Measurements from ENCODE around the gene MAPK7.

MAPK7 gene

DNA sequence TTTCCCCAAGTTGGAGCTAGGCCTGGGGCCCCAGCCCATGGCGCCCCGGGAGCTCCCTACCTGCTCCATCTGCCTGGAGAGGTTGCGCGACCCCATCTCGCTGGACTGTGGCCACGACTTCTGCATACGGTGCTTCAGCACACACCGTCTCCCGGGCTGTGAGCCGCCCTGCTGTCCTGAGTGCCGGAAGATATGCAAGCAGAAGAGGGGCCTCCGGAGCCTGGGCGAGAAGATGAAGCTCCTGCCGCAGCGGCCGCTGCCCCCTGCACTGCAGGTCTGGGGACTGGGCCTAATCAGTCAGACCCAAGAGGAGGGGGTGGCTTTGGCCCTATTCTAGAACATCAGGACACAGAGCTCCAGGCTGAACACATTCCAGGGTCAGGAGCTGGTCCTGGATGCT is 34.2 kb downstream of the MAPK7 start:
- H3K36me3 ChIP-seq, result no peaks in the 10 kb centered on the region
- H3K4me3 ChIP-seq (ENCODE audit: low read depth in 1 of 2, low read length in 1 of 2), result no peak overlapping the region
- no peak for TF ChIP-seq CTCF (IDR thresholded peaks at IDR 0.05)

DNA sequence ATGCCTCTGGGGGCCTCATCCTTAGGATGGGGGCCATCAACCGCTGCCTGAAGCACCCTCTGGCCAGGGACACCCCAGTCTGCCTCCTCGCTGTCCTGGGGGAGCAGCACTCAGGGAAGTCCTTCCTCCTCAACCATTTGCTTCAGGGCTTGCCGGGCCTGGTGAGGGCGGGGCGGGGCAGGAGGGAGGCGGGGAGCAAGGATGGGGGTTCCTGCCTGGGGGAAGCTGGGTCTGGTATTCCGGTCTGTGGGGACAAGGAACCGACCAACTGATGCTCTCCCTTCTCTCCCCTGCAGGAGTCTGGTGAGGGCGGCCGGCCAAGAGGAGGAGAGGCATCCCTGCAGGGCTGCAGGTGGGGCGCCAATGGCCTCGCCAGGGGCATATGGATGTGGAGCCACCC is 34.7 kb downstream of the MAPK7 start:
- Histone ChIP-seq H3K4me1 (ENCODE audit: control insufficient read depth in 1 of 2, insufficient read depth in 1 of 2, low read depth in 1 of 2, low read length in 1 of 2) (no peaks in the 10 kb centered on the region), H3K27ac (no peak overlapping the region), H3K27me3 (peaks cover 12% of the 10 kb centered on the region), H3K36me3 (no peaks in the 10 kb centered on the region), H3K4me3 (ENCODE audit: low read depth in 1 of 2, low read length in 1 of 2) (no peak overlapping the region), H3K9me3 (no peaks in the 10 kb centered on the region)
- TF ChIP-seq CTCF (IDR thresholded peaks at IDR 0.05), result no peak

More for the DNA sequence above, 34.2 kb downstream of the MAPK7 start:
- Histone ChIP-seq H3K9me3 (no peaks in the 10 kb centered on the region), H3K4me1 (ENCODE audit: control insufficient read depth in 1 of 2, insufficient read depth in 1 of 2, low read depth in 1 of 2, low read length in 1 of 2) (no peaks in the 10 kb centered on the region), H3K27ac (no peak overlapping the region), H3K27me3 (peaks cover 12% of the 10 kb centered on the region)

DNA sequence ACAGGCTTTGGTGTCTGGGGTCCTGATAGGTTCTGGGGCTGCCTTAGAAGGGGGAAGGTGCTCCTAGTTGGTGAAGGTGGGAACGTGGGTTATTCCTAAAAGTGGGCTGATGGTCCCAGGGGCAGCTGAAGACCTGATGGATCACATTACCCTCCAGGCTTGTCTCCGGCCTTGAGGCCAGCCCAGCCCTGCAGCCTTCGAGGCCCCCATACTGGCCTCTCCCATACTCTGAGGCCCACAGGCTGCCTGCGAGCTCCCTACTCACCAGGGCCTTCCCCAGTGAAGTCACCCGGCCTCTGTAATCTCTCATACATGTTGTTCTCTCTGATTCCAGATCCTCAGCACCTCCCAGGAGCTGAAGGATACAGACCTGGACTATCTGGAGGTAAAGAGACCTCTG is 35.5 kb downstream of the MAPK7 start:
- Histone ChIP-seq H3K27me3 (peaks cover 12% of the 10 kb centered on the region), H3K9me3 (no peaks in the 10 kb centered on the region), H3K4me3 (ENCODE audit: low read depth in 1 of 2, low read length in 1 of 2) (no peak overlapping the region), H3K36me3 (no peaks in the 10 kb centered on the region), H3K4me1 (ENCODE audit: control insufficient read depth in 1 of 2, insufficient read depth in 1 of 2, low read depth in 1 of 2, low read length in 1 of 2) (no peaks in the 10 kb centered on the region), H3K27ac (no peak overlapping the region)
- no peak for TF ChIP-seq CTCF (IDR thresholded peaks at IDR 0.05)

DNA sequence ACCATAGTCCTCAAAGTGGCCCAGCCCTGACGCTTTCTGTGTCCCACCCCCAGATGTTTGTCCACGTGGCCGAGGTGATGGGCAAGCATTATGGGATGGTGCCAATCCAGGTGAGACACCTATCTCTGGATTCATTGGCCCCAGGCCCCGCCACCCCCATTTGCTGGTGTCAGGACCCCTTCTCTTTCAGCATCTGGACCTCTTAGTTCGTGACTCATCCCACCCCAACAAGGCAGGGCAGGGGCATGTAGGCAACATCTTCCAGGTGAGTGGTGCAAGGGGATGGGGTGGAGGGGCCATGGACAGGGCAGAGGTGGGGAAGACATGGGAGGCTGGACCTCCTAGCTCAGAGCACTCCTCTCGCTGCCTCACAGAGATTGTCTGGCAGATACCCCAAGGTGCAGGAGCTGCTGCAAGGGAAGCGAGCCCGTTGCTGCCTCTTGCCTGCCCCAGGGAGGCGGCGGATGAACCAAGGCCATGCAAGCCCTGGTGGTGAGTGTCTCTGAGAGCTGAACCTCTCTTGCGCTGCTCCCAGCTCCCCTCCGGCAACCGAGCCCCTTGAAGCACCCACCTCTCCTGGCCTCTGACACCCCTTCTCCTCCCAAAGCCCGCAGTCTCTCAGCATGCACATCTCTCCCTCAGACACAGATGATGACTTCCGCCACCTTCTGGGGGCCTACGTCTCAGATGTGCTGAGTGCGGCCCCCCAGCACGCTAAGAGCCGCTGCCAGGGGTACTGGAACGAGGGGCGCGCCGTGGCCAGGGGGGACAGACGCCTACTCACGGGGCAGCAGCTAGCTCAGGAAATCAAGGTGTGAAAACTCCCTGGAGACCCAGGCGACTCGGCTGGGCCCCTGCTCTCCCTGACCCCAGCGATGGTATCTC is 36.3 kb downstream of the MAPK7 start:
- H3K4me1 ChIP-seq (ENCODE audit: control insufficient read depth in 1 of 2, insufficient read depth in 1 of 2, low read depth in 1 of 2, low read length in 1 of 2), result no peaks in the 10 kb centered on the region
- H3K27me3 ChIP-seq, result peaks cover 12% of the 10 kb centered on the region
- H3K36me3 ChIP-seq, result no peaks in the 10 kb centered on the region
- H3K9me3 ChIP-seq, result no peaks in the 10 kb centered on the region
- no peak overlapping the region for H3K4me3 ChIP-seq (ENCODE audit: low read depth in 1 of 2, low read length in 1 of 2)
- TF ChIP-seq CTCF (IDR thresholded peaks at IDR 0.05), result no peak
- no peak overlapping the region for H3K27ac ChIP-seq

DNA sequence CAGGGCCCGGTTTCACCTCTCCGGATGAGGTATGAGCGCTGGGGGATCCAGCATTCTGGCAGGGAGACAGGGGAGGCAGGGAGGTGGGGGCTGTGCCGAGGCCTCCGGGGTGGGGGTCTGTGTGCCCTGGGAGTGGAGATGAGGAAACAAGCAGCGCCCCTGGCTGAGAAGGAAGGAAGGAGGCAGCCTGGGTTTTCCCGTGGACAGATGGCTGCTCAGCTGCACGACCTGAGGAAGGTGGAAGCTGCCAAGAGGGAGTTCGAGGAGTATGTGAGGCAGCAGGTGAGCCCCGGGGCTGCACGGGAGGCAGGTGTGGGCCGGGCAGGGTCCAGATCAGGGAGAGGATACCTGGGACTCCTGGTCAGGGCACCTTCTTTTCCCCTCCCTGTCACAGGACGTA is 37.0 kb downstream of the MAPK7 start:
- Histone ChIP-seq H3K27me3 (peaks cover 12% of the 10 kb centered on the region), H3K4me1 (ENCODE audit: control insufficient read depth in 1 of 2, insufficient read depth in 1 of 2, low read depth in 1 of 2, low read length in 1 of 2) (no peaks in the 10 kb centered on the region), H3K36me3 (no peaks in the 10 kb centered on the region), H3K9me3 (no peaks in the 10 kb centered on the region), H3K4me3 (ENCODE audit: low read depth in 1 of 2, low read length in 1 of 2) (no peak overlapping the region), H3K27ac (no peak overlapping the region)
- no peak for TF ChIP-seq CTCF (IDR thresholded peaks at IDR 0.05)
